SJCRH30 (cell line): ENCODE measurements around the gene PRRT4. TPM values are rescaled to one million over a fixed set of nuclear protein-coding genes. Genes with fewer than 3 reads are reported as not detected.
A peak's percentile ranks its signal among the peaks of the same experiment; 100 is the strongest.

Experiments used
- DNase-seq, 2 experiments: peaks; one replicate each; pipeline ENCODE4 v3.0.0-alpha.2; 2015 to 2020
- H3K27ac ChIP-seq: fragments of 250-450 bp; sonication (Bioruptor Pico); 2 replicates; pipeline ENCODE4 v1.5.1; 2020; ENCODE audit warnings: mild to moderate bottlenecking, moderate library complexity
- H3K27me3 ChIP-seq: fragments of 250-450 bp; sonication (Bioruptor Pico); 2 replicates; pipeline ENCODE4 v1.5.1; 2020; ENCODE audit warnings: mild to moderate bottlenecking, moderate library complexity
- H3K36me3 ChIP-seq: fragments of 250-450 bp; sonication (Bioruptor Pico); 2 replicates; pipeline ENCODE4 v1.5.1; 2020; ENCODE audit warnings: mild to moderate bottlenecking, moderate library complexity
- H3K4me1 ChIP-seq: fragments of 250-450 bp; sonication (Bioruptor Pico); 2 replicates; pipeline ENCODE4 v1.5.1; 2020; ENCODE audit warnings: mild to moderate bottlenecking, moderate library complexity
- H3K4me3 ChIP-seq: fragments of 250-450 bp; sonication (Bioruptor Pico); 2 replicates; pipeline ENCODE4 v1.5.1; 2020; ENCODE audit warnings: mild to moderate bottlenecking, moderate library complexity
- H3K9me3 ChIP-seq: fragments of 250-450 bp; sonication (Bioruptor Pico); replicated peaks from 2 replicates; pipeline ENCODE4 v1.5.1; 2020; ENCODE audit warnings: mild to moderate bottlenecking, moderate library complexity
- total RNA-seq: library from RNA; depleted of rRNA; stranded (reverse); fragments of >200 nt; shearing (Covaris generic); gene quantifications from 2 replicates; pipeline ENCODE4 v1.2.3, GENCODE V29; 2014

Gene PRRT4
- total RNA-seq, 1 experiment from 2014 or later = 5.1 TPM

GRCh38 chr7:128389085-128389617 lies 27.7 kb upstream of the PRRT4 start:
- no peak overlapping the region for H3K4me3 ChIP-seq
- H3K4me1 ChIP-seq = no peaks in the 10 kb centered on the region; the same call in 1 of the 2 replicates
- H3K36me3 ChIP-seq = 0 out of 2 replicates have a peak, but pooled peaks cover 5% of the 10 kb centered on the region
- H3K9me3 ChIP-seq = no peaks in the 10 kb centered on the region
- H3K27ac ChIP-seq = no peak overlapping the region
- DNase-seq = no peak
- H3K27me3 ChIP-seq = no peaks in the 10 kb centered on the region

- Histone ChIP-seq H3K9me3 (no peaks in the 10 kb centered on the region), H3K4me1 (peaks cover 6% of the 10 kb centered on the region), H3K4me3 (no peak overlapping the region), H3K36me3 (0 out of 2 replicates have a peak, but pooled peaks cover 4% of the 10 kb centered on the region), H3K27ac (no peak overlapping the region), H3K27me3 (no peaks in the 10 kb centered on the region)
- DNase-seq = no peak
Measured at GRCh38 chr7:128388145-128388485, 26.6 kb upstream of the PRRT4 start.

- Histone ChIP-seq H3K27ac (no peak overlapping the region), H3K27me3 (no peaks in the 10 kb centered on the region), H3K36me3 (no peaks in the 10 kb centered on the region), H3K4me3 (no peak overlapping the region), H3K9me3 (no peaks in the 10 kb centered on the region), H3K4me1 (peaks cover 12% of the 10 kb centered on the region)
- peak; percentile 88 to 95 for DNase-seq
Measured at GRCh38 chr7:128387216-128388144, 26.0 kb upstream of the PRRT4 start.

GRCh38 chr7:128385988-128386925 lies 24.8 kb upstream of the PRRT4 start:
- Histone ChIP-seq H3K27ac (no peak overlapping the region), H3K36me3 (no peaks in the 10 kb centered on the region)
- DNase-seq = no peak

GRCh38 chr7:128384726-128385125 lies 23.2 kb upstream of the PRRT4 start:
- no peaks in the 10 kb centered on the region for H3K9me3 ChIP-seq
- DNase-seq = no peak
- no peaks in the 10 kb centered on the region for H3K36me3 ChIP-seq
- peaks cover 38% of the 10 kb centered on the region for H3K4me1 ChIP-seq
- H3K27me3 ChIP-seq = no peaks in the 10 kb centered on the region
- no peak overlapping the region for H3K27ac ChIP-seq
- no peak overlapping the region for H3K4me3 ChIP-seq

More at GRCh38 chr7:128385988-128386925, 24.8 kb upstream of the PRRT4 start:
- Histone ChIP-seq H3K9me3 (no peaks in the 10 kb centered on the region), H3K27me3 (no peaks in the 10 kb centered on the region), H3K4me1 (peaks cover 24% of the 10 kb centered on the region), H3K4me3 (no peak overlapping the region)

- H3K4me3 ChIP-seq = no peak overlapping the region
- DNase-seq = peak; percentile 43 to 58
- no peaks in the 10 kb centered on the region for H3K36me3 ChIP-seq
- peaks cover 41% of the 10 kb centered on the region for H3K4me1 ChIP-seq
- H3K9me3 ChIP-seq = no peaks in the 10 kb centered on the region
- no peak overlapping the region; the same call in 1 of the 2 replicates for H3K27ac ChIP-seq
- no peaks in the 10 kb centered on the region for H3K27me3 ChIP-seq
Measured at GRCh38 chr7:128383776-128384175, 22.3 kb upstream of the PRRT4 start.

- Histone ChIP-seq H3K27me3 (no peaks in the 10 kb centered on the region), H3K4me1 (peaks cover 41% of the 10 kb centered on the region), H3K9me3 (no peaks in the 10 kb centered on the region), H3K27ac (peak overlapping the region; percentile 25), H3K36me3 (no peaks in the 10 kb centered on the region), H3K4me3 (no peak overlapping the region)
- peak; percentile 53 to 68 for DNase-seq
Measured at GRCh38 chr7:128381161-128381821, 19.8 kb upstream of the PRRT4 start.

- peak; percentile 80 to 87 for DNase-seq
- no peaks in the 10 kb centered on the region for H3K27me3 ChIP-seq
- H3K36me3 ChIP-seq = no peaks in the 10 kb centered on the region
- peaks cover 41% of the 10 kb centered on the region for H3K4me1 ChIP-seq
- H3K27ac ChIP-seq = peak overlapping the region; percentile 52
- no peak overlapping the region for H3K4me3 ChIP-seq
- H3K9me3 ChIP-seq = no peaks in the 10 kb centered on the region
Measured at GRCh38 chr7:128380483-128381106, 19.1 kb upstream of the PRRT4 start.

GRCh38 chr7:128379900-128380479 lies 18.5 kb upstream of the PRRT4 start:
- H3K27me3 ChIP-seq = no peaks in the 10 kb centered on the region
- DNase-seq = peak in 1 of 2 experiments; percentile 38

GRCh38 chr7:128378637-128379036 lies 17.1 kb upstream of the PRRT4 start:
- DNase-seq = no peak
- H3K4me1 ChIP-seq = peaks cover 41% of the 10 kb centered on the region
- H3K27ac ChIP-seq = no peak overlapping the region
- H3K4me3 ChIP-seq = no peak overlapping the region
- no peaks in the 10 kb centered on the region for H3K27me3 ChIP-seq
- H3K36me3 ChIP-seq = no peaks in the 10 kb centered on the region
- no peaks in the 10 kb centered on the region; the same call in 1 of the 2 replicates for H3K9me3 ChIP-seq

More at GRCh38 chr7:128379900-128380479, 18.5 kb upstream of the PRRT4 start:
- no peak overlapping the region for H3K4me3 ChIP-seq
- H3K4me1 ChIP-seq = peaks cover 41% of the 10 kb centered on the region
- H3K27ac ChIP-seq = peak overlapping the region; percentile 52
- H3K9me3 ChIP-seq = no peaks in the 10 kb centered on the region
- no peaks in the 10 kb centered on the region for H3K36me3 ChIP-seq

- H3K27me3 ChIP-seq = no peaks in the 10 kb centered on the region
Measured at GRCh38 chr7:128376077-128376476, 14.6 kb upstream of the PRRT4 start.

GRCh38 chr7:128374041-128374440 lies 12.6 kb upstream of the PRRT4 start:
- no peaks in the 10 kb centered on the region; the same call in 1 of the 2 replicates for H3K9me3 ChIP-seq
- no peaks in the 10 kb centered on the region for H3K27me3 ChIP-seq
- H3K4me1 ChIP-seq = no peaks in the 10 kb centered on the region
- H3K4me3 ChIP-seq = no peak overlapping the region
- no peaks in the 10 kb centered on the region for H3K36me3 ChIP-seq
- no peak for DNase-seq
- no peak overlapping the region for H3K27ac ChIP-seq

More at GRCh38 chr7:128376077-128376476, 14.6 kb upstream of the PRRT4 start:
- Histone ChIP-seq H3K4me3 (no peak overlapping the region), H3K4me1 (peaks cover 15% of the 10 kb centered on the region), H3K27ac (no peak overlapping the region), H3K36me3 (no peaks in the 10 kb centered on the region), H3K9me3 (no peaks in the 10 kb centered on the region; the same call in 1 of the 2 replicates)
- no peak for DNase-seq

GRCh38 chr7:128373606-128374005 lies 12.1 kb upstream of the PRRT4 start:
- Histone ChIP-seq H3K4me3 (no peak overlapping the region), H3K4me1 (no peaks in the 10 kb centered on the region), H3K9me3 (no peaks in the 10 kb centered on the region; the same call in 1 of the 2 replicates), H3K27me3 (no peaks in the 10 kb centered on the region), H3K36me3 (no peaks in the 10 kb centered on the region), H3K27ac (no peak overlapping the region)
- no peak for DNase-seq
